Right atrium auricular region (tissue), 2 donors: Measurements from ENCODE around the gene NPR3. TPM values are rescaled to one million over a fixed set of nuclear protein-coding genes. Genes with fewer than 3 reads are reported as not detected.

Experiments
- DNase-seq: peaks from one replicate; pipeline ENCODE4 v3.0.0-alpha.2; 2019; ENCODE audit warnings: low spot score
- H3K27ac ChIP-seq, 2 donors: fragments of 200-600 bp; sonication (generic); 1 replicate in 1 of 2; 2 replicates in 1 of 2; pipeline ENCODE4 v1.5.1; 2016 to 2019
- H3K27me3 ChIP-seq, 2 donors: fragments of 200-600 bp; sonication (generic); one replicate each; pipeline versions ENCODE4 v1.5.1 to v1.6.0; 2017 to 2019
- H3K36me3 ChIP-seq: fragments of 200-600 bp; sonication (generic); one replicate; pipeline ENCODE4 v1.5.1; 2016
- H3K4me1 ChIP-seq, 2 donors: fragments of 200-600 bp; sonication (generic); one replicate each; pipeline versions ENCODE4 v1.5.1 to v1.6.0; 2017 to 2019
- H3K4me3 ChIP-seq, 2 donors: fragments of 200-600 bp; sonication (generic); 1 replicate in 1 of 2; 2 replicates in 1 of 2; pipeline ENCODE4 v1.5.1; 2017 to 2019; ENCODE audit warnings: mild to moderate bottlenecking in 1 of 2, moderate library complexity in 1 of 2
- H3K9me3 ChIP-seq, 2 donors: fragments of 200-600 bp; sonication (generic); one replicate each; pipeline ENCODE4 v1.5.1; 2019
- total RNA-seq, 2 donors: library from RNA; depleted of rRNA; stranded (reverse); fragments of >200 nt; gene quantifications; one replicate each; pipeline ENCODE4 v1.1.0, GENCODE V29; 2016
- TF ChIP-seq, protein P1 (sequence below), 2 donors: fragments of 200-600 bp; sonication (generic); IDR thresholded peaks; one replicate each; pipeline ENCODE4 v1.5.1; 2019; ENCODE audit warnings: antibody characterized with exemption in 2 of 2

The NPR3 gene
- total RNA-seq, 2 donors from 2014 or later = 22.0 to 51.0 TPM

DNA sequence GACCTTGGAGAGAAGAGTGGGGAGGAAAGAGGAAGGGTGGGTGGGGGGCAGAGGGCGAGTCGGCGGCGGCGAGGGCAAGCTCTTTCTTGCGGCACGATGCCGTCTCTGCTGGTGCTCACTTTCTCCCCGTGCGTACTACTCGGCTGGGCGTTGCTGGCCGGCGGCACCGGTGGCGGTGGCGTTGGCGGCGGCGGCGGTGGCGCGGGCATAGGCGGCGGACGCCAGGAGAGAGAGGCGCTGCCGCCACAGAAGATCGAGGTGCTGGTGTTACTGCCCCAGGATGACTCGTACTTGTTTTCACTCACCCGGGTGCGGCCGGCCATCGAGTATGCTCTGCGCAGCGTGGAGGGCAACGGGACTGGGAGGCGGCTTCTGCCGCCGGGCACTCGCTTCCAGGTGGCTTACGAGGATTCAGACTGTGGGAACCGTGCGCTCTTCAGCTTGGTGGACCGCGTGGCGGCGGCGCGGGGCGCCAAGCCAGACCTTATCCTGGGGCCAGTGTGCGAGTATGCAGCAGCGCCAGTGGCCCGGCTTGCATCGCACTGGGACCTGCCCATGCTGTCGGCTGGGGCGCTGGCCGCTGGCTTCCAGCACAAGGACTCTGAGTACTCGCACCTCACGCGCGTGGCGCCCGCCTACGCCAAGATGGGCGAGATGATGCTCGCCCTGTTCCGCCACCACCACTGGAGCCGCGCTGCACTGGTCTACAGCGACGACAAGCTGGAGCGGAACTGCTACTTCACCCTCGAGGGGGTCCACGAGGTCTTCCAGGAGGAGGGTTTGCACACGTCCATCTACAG, 760 bp downstream of the NPR3 start:
- TF ChIP-seq, protein P1, sequence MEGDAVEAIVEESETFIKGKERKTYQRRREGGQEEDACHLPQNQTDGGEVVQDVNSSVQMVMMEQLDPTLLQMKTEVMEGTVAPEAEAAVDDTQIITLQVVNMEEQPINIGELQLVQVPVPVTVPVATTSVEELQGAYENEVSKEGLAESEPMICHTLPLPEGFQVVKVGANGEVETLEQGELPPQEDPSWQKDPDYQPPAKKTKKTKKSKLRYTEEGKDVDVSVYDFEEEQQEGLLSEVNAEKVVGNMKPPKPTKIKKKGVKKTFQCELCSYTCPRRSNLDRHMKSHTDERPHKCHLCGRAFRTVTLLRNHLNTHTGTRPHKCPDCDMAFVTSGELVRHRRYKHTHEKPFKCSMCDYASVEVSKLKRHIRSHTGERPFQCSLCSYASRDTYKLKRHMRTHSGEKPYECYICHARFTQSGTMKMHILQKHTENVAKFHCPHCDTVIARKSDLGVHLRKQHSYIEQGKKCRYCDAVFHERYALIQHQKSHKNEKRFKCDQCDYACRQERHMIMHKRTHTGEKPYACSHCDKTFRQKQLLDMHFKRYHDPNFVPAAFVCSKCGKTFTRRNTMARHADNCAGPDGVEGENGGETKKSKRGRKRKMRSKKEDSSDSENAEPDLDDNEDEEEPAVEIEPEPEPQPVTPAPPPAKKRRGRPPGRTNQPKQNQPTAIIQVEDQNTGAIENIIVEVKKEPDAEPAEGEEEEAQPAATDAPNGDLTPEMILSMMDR (IDR thresholded peaks at IDR 0.05) = no peak
- DNase-seq = no peak
- H3K4me3 ChIP-seq = peak overlapping the region; percentile 40 to 65
- peaks cover 0 to 4% of the 10 kb centered on the region in 2 donors for H3K27me3 ChIP-seq
- H3K4me1 ChIP-seq = peaks cover 0 to 40% of the 10 kb centered on the region in 2 donors
- no peaks in the 10 kb centered on the region for H3K9me3 ChIP-seq
- H3K27ac ChIP-seq = peak overlapping the region in 1 of 2 donors; percentile 49
- H3K36me3 ChIP-seq = no peaks in the 10 kb centered on the region

DNA sequence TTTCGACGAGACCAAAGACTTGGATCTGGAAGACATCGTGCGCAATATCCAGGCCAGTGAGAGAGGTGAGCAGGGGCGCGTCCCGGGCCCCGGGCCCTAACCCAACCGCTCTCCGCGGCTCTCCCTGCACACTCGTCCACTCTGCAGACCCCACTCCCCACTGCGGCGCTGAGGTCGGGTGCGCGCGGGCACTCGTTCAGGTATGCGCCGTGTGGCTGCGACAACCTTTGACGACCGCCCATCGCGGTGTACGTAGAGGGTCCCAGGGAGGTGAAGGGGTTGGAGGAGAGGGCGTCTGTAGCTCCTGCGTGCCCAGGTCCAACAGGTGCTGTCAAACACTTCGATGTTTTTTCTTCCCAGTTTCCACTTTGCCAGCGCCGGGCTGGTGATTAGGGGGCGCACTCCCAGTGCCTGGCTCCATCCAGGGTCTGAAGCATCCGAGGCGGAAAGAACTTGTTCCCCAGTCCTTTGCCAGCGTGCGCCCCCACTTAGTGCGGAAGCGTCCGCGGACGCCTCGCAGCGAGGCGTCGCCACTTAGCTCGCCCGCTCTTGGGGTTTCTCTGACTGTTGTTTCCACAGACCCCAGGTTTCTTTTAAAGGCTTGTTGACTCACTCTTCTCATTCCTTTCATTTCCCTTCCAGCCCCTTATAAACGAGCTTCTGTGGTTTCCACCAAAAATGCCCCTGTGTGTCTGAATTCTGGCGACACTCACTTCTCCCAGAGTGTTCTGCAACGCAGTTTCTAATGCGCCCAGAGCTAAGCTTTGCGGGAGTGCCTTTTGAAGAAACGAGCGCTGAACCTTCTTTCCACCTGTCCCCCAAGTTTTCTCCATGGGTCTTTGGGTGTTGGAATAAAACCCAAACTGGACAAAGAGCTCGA, 1.6 kb downstream of the NPR3 start:
- peak overlapping the region in 1 of 2 donors; percentile 49 for H3K27ac ChIP-seq
- H3K36me3 ChIP-seq = no peaks in the 10 kb centered on the region
- H3K9me3 ChIP-seq = no peaks in the 10 kb centered on the region
- no peak for DNase-seq
- peaks cover 0 to 40% of the 10 kb centered on the region in 2 donors for H3K4me1 ChIP-seq
- H3K4me3 ChIP-seq = peak overlapping the region; percentile 40 to 65
- peaks cover 0 to 4% of the 10 kb centered on the region in 2 donors for H3K27me3 ChIP-seq
- TF ChIP-seq, protein P1 (IDR thresholded peaks at IDR 0.05) = peak in 1 of 2 donors; percentile 30

DNA sequence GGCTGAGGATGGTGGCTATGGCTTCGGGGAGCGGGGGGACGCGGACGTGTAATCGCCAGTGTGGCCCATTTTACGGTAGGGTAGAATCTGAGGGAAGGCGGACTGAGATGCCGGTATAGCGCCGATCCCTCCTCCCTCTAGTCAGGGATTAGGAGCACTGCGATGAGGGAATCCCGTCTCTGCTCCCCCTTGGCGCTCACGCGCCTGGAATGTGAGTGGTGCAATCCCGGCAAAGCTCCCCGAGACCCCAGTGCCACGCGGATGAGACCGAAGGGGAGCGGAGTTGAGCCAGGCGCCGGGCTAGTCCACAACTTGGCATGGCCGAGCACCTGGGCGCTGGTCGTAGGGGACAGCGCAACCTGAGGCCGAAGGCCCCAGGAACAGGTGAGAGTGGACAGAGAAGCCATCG, 2.2 kb downstream of the NPR3 start:
- peaks cover 0 to 5% of the 10 kb centered on the region in 2 donors for H3K9me3 ChIP-seq
- H3K4me1 ChIP-seq = peaks cover 0 to 40% of the 10 kb centered on the region in 2 donors
- peak overlapping the region; percentile 40 to 65 for H3K4me3 ChIP-seq
- no peak for DNase-seq
- H3K36me3 ChIP-seq = no peaks in the 10 kb centered on the region
- peaks cover 0 to 4% of the 10 kb centered on the region in 2 donors for H3K27me3 ChIP-seq
- peak overlapping the region in 1 of 2 donors; percentile 1 for H3K27ac ChIP-seq
- TF ChIP-seq, protein P1 (IDR thresholded peaks at IDR 0.05) = no peak

DNA sequence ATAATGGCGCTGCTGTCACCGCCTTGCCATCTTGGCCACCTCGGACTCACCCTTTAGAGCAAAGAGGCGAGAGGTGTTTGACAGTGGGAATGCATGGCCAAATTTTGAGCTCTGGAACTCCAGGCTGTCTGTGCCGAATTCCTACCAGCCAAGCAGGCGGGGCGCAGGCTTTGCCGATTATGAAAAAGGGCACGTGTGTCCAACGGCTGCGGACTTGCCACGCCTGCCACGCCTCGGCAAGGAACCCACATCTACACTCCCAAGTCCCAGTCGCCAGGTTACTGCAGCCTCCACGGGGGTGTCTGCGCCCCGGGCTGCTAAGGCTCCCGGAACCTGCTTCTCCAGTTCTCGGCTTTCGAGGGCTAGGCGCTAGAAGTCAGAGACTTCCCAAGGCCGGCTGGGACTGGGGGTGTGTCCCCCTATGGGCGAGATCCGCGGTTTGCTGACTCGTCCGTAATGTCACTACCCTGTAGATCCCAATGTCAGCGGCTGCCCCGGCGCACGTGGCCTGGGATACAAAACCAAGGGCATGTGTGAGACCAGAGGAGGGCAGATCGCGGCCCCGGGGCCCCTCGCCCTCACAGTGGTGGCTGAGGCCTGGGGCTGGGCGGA, 2.8 kb downstream of the NPR3 start:
- H3K27ac ChIP-seq = peak overlapping the region in 1 of 2 donors; percentile 1
- H3K27me3 ChIP-seq = peaks cover 0 to 4% of the 10 kb centered on the region in 2 donors
- peak overlapping the region; percentile 40 to 65 for H3K4me3 ChIP-seq
- peaks cover 0 to 8% of the 10 kb centered on the region in 2 donors for H3K9me3 ChIP-seq
- peaks cover 0 to 40% of the 10 kb centered on the region in 2 donors for H3K4me1 ChIP-seq
- TF ChIP-seq, protein P1 (IDR thresholded peaks at IDR 0.05) = no peak
- DNase-seq = no peak
- no peaks in the 10 kb centered on the region for H3K36me3 ChIP-seq

DNA sequence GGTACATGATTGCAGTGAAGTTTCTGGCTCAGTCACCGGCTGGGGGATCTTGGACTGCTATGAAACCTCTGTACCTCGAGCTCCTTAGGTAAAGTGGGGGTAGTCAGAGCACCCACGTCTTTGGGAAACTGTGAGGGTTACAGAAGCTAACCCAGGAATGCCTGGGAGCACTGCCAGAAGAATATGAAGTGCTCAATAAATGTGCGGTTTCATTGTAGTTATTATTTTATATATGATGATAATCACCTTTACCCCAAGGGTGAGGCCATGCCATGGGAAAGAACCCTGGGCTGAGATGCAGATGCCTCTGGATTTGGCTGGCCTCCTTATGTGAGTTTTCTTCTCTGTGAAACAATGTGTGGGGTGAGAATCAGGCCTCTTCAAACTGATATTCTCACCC, 3.7 kb downstream of the NPR3 start:
- no peak overlapping the region for H3K27ac ChIP-seq

More for the DNA sequence above, 3.7 kb downstream of the NPR3 start:
- TF ChIP-seq, protein P1 (IDR thresholded peaks at IDR 0.05) = no peak
- Histone ChIP-seq H3K4me1 (peaks cover 0 to 40% of the 10 kb centered on the region in 2 donors), H3K36me3 (no peaks in the 10 kb centered on the region), H3K9me3 (peaks cover 0 to 16% of the 10 kb centered on the region in 2 donors), H3K27me3 (peaks cover 0 to 4% of the 10 kb centered on the region in 2 donors), H3K4me3 (no peak overlapping the region)
- no peak for DNase-seq
